Fibroblast of lung (primary cell): ENCODE data around the gene STXBP6. TPM values are rescaled to one million over a fixed set of nuclear protein-coding genes. Genes with fewer than 3 reads are reported as not detected.

Experiments used
- DNase-seq, 2 donors: peaks; one replicate each; pipeline versions ENCODE4 v3.0.0 to v3.0.0-alpha.2; 2010; ENCODE audit warnings: low read depth in 2 of 2
- H2AFZ ChIP-seq: 2 replicates; pipeline ENCODE4 v1.5.1; 2012; ENCODE audit warnings: low read length, control low read depth, inconsistent platforms
- H3K27ac ChIP-seq: 2 replicates; pipeline ENCODE4 v1.5.1; 2011; ENCODE audit warnings: low read length, control low read depth; ENCODE audit not compliant: insufficient read depth
- H3K27me3 ChIP-seq: 2 replicates; pipeline ENCODE4 v1.5.1; 2011; ENCODE audit warnings: mild to moderate bottlenecking, low read length; ENCODE audit not compliant: control insufficient read depth, insufficient read depth
- H3K36me3 ChIP-seq: 2 replicates; pipeline ENCODE4 v1.5.1; 2011; ENCODE audit warnings: low read length; ENCODE audit not compliant: control insufficient read depth, insufficient read depth
- H3K4me1 ChIP-seq: 2 replicates; pipeline ENCODE4 v1.5.1; 2011; ENCODE audit warnings: low read length; ENCODE audit not compliant: control insufficient read depth, insufficient read depth; ENCODE audit errors: extremely low read depth
- H3K4me2 ChIP-seq: 2 replicates; pipeline ENCODE4 v1.5.1; 2011; ENCODE audit warnings: low read length, control low read depth; ENCODE audit not compliant: insufficient read depth; ENCODE audit errors: extremely low read depth
- H3K4me3 ChIP-seq, 4 experiments: fragments of 200-600 bp in 1 of 4; sonication (generic) in 1 of 4; replicated peaks in 1 of 4; 2 replicates each; pipeline ENCODE4 v1.5.1; 2011 to 2016; ENCODE audit warnings: low read length in 4 of 4, low read depth in 3 of 4, mild to moderate bottlenecking in 3 of 4, control low read depth in 2 of 4, inconsistent platforms in 1 of 4, mixed read lengths in 1 of 4; ENCODE audit not compliant: insufficient read depth in 1 of 4; ENCODE audit errors: control extremely low read depth in 1 of 4
- H3K79me2 ChIP-seq: 2 replicates; pipeline ENCODE4 v1.5.1; 2012; ENCODE audit warnings: mild to moderate bottlenecking, low read length, inconsistent platforms; ENCODE audit not compliant: control insufficient read depth, insufficient read depth
- H3K9ac ChIP-seq: 2 replicates; pipeline ENCODE4 v1.5.1; 2011; ENCODE audit warnings: mild to moderate bottlenecking, low read length, control low read depth; ENCODE audit not compliant: insufficient read depth
- H3K9me3 ChIP-seq: 2 replicates; pipeline ENCODE4 v1.5.1; 2012; ENCODE audit warnings: low read depth, low read length; ENCODE audit not compliant: control insufficient read depth, insufficient read depth
- H4K20me1 ChIP-seq: 2 replicates; pipeline ENCODE4 v1.5.1; 2011; ENCODE audit warnings: low read length; ENCODE audit not compliant: control insufficient read depth, insufficient read depth; ENCODE audit errors: extremely low read depth
- CTCF ChIP-seq, 2 donors: IDR thresholded peaks in 1 of 2; conservative IDR thresholded peaks in 1 of 2; 1 replicate in 1 of 2; 2 replicates in 1 of 2; pipeline ENCODE4 v1.5.1; 2011 to 2012; ENCODE audit warnings: low read length in 2 of 2, control low read depth in 1 of 2, inconsistent platforms in 1 of 2, low read depth in 1 of 2, mild to moderate bottlenecking in 1 of 2
- EZH2 ChIP-seq: IDR thresholded peaks from 2 replicates; pipeline ENCODE4 v1.5.1; 2012; ENCODE audit warnings: low read length, control low read depth, mild to moderate bottlenecking; ENCODE audit errors: missing control alignments
- polyA plus RNA-seq, 2 donors: library from polyadenylated mRNA; depleted of rRNA in 1 of 2; stranded (reverse) in 1 of 2; unstranded in 1 of 2; fragments of >200 nt; gene quantifications; 2 replicates each; pipeline ENCODE4 v1.2.1, GENCODE V29; 2011 to 2012; ENCODE audit warnings: missing spikeins in 1 of 2
- total RNA-seq: library from RNA; depleted of rRNA; stranded (reverse); fragments of >200 nt; gene quantifications from 2 replicates; pipeline ENCODE4 v1.2.1, GENCODE V29; 2014

Gene STXBP6
- total and polyA plus RNA-seq, 2 donors (not counting 1 experiment from before 2014, with no cell fraction given) = 4.5 to 17.8 TPM

- H3K9ac ChIP-seq = no peak overlapping the region
- no peak for DNase-seq
- no peak overlapping the region for H3K4me2 ChIP-seq
- H3K27me3 ChIP-seq = no peaks in the 10 kb centered on the region
- no peaks in the 10 kb centered on the region for H3K36me3 ChIP-seq
- TF ChIP-seq CTCF (conservative IDR thresholded peaks at IDR 0.05 in 1 of 2, IDR thresholded peaks at IDR 0.05 in 1 of 2; ENCODE audit: low read depth in 1 of 2, low read length in 2 of 2) (no peak), EZH2 (no peak)
- no peaks in the 10 kb centered on the region for H3K9me3 ChIP-seq
- H3K79me2 ChIP-seq = no peaks in the 10 kb centered on the region
- H3K4me3 ChIP-seq = no peak overlapping the region
- peaks cover 3% of the 10 kb centered on the region for H3K4me1 ChIP-seq
- H2AFZ ChIP-seq = no peak overlapping the region
- H4K20me1 ChIP-seq = no peaks in the 10 kb centered on the region
- no peak overlapping the region for H3K27ac ChIP-seq
Measured at GRCh38 chr14:24897793-24898192, 152.2 kb downstream of the STXBP6 start.

DNA sequence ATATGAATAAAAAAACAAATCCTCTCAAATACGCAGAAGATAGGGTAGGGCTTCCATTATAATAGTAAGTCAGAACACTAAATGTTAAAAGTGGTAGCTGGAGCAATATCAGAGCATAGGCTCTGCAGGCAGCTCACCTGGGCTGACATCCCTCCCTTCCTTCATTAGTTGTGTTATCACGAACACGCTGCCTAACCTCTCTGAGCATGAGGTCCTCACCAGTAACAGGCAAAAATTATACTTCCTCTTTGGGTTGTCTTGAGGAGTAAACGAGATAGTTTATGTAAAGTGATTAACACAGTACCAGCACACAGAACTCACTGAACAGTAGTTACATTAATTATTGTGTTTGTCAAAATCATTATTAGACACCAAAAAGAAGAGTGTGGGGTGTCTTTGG, 154.3 kb downstream of the STXBP6 start:
- Histone ChIP-seq H3K27ac (no peak overlapping the region), H3K4me2 (no peak overlapping the region), H3K79me2 (no peaks in the 10 kb centered on the region)

DNA sequence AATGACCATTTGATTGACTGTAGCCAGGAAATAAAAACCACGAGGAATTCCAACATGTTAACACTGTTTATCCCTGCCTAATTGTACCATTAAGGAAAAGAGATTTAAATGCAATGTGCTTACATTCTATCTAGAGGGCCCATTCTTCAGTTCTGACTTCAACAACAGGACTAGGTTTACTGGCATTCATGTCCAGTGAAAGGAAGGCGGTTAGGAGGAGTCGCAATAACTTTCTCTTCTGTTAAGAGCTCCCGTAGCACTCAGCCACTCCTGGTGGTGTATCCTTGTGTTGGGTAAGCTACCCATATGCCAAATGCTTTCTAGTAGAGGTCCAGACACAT, 154.7 kb downstream of the STXBP6 start:
- Histone ChIP-seq H2AFZ (no peak overlapping the region), H3K79me2 (no peaks in the 10 kb centered on the region)

More for the DNA sequence above, 154.3 kb downstream of the STXBP6 start:
- Histone ChIP-seq H2AFZ (no peak overlapping the region), H4K20me1 (no peaks in the 10 kb centered on the region), H3K4me1 (peaks cover under 1% of the 10 kb centered on the region), H3K9ac (no peak overlapping the region), H3K27me3 (no peaks in the 10 kb centered on the region), H3K4me3 (no peak overlapping the region), H3K36me3 (no peaks in the 10 kb centered on the region), H3K9me3 (no peaks in the 10 kb centered on the region)
- DNase-seq = no peak
- TF ChIP-seq EZH2 = no peak
- TF ChIP-seq CTCF (conservative IDR thresholded peaks at IDR 0.05 in 1 of 2, IDR thresholded peaks at IDR 0.05 in 1 of 2; ENCODE audit: low read depth in 1 of 2, low read length in 2 of 2) = no peak

More for the DNA sequence above, 154.7 kb downstream of the STXBP6 start:
- H3K27ac ChIP-seq = no peak overlapping the region
- no peaks in the 10 kb centered on the region for H3K36me3 ChIP-seq
- no peak overlapping the region for H3K9ac ChIP-seq
- no peak overlapping the region for H3K4me2 ChIP-seq
- no peaks in the 10 kb centered on the region for H3K4me1 ChIP-seq
- no peaks in the 10 kb centered on the region for H3K9me3 ChIP-seq
- H3K27me3 ChIP-seq = no peaks in the 10 kb centered on the region
- peak in 1 of 2 donors; percentile 66 for DNase-seq
- H3K4me3 ChIP-seq = no peak overlapping the region
- TF ChIP-seq CTCF (conservative IDR thresholded peaks at IDR 0.05 in 1 of 2, IDR thresholded peaks at IDR 0.05 in 1 of 2; ENCODE audit: low read depth in 1 of 2, low read length in 2 of 2) (no peak), EZH2 (no peak)
- H4K20me1 ChIP-seq = no peaks in the 10 kb centered on the region
